HG03571 (cell line): Measurements from ENCODE around the gene ARMCX4.
"Not testable (repeated sequence)": the region's sequence is repeated elsewhere in the genome, so short reads cannot be mapped to it uniquely, and the experiment has no call there.

Experiments
- ATAC-seq: cut with Tn5 transposase; IDR thresholded peaks from one replicate; pipeline ENCODE4 v1.9.1; 2021; ENCODE audit not compliant: unreplicated experiment

The ARMCX4 gene

DNA sequence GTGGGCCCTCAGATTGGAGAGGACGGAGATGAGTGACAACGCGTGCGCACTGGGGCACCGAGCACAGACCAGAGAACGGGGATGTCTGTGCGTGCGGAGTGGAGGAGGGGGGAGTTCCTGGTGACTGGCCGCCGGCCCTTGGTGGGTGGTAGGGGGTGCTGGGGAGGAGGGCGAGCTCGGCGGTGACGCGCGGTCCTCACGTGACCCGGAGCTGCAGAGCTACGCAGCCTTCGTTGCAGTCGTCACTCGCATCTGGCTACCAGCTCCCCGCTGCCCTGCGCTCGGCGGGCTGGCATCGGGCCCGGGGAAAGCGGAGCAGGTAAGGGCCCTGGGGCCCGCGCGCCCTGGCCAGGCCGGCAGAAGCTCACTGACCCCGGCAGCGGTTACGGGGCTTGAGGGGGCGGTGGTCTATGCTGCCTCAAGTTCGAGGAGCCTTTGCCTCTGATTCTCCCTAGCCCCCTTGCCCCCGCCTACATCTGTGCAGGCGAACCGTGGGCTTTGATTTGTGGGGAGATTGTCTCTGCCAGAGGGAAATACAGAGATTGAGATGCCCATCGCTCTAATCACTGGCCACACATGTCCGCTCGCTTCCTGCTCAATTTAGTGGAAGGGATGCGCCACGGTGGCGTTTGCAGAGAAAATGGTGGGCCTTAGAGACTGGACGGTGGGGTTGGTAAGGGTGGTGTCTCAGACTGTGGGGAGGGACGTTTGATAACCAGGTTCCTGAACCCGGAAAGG lies at the start of gene ARMCX4:
Gene ARMCX4 (plus strand): TSS at position 245 of the 738 bp plus-strand sequence. CDS start 3,134 bp downstream, outside the sequence.
- ATAC-seq = no peak

DNA sequence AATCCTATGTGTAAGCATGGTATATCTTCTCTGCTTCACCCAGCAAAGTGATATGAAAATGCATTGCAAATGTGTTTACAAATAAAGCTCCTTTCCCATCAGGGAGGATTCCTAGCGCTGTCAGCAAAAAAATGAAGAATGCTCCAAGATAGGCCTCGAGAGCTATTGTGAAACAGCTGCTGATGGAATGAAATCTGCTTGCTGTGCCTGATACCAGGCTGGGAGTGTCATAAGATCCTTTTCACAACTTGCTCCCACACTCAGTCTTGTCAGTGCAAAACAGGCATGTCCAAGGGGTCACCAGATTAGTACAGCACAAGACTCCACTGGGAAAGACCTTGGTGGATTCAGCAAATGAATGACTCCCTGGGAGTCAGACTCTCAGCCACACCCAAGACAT lies 43.2 kb upstream of the ARMCX4 start:
- ATAC-seq = no peak

DNA sequence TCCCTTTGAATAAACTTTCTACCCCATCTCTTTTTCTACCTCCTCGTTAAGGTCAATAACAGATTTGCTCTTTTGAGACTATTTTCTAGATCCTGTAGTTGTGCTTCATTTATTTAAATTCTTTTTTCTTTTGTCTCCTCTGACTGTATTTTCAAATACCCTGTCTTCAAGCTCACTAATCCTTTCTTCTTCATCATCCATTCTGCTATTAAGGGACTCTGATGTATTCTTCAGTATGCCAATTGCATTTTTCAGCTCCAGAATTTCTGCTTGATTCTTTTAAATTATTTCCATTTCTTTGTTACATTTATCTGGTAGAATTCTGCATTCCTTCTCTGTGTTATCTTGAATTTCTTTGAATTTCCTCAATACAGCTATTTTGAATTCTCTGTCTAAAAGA lies 36.0 kb upstream of the ARMCX4 start:
- ATAC-seq = no peak

DNA sequence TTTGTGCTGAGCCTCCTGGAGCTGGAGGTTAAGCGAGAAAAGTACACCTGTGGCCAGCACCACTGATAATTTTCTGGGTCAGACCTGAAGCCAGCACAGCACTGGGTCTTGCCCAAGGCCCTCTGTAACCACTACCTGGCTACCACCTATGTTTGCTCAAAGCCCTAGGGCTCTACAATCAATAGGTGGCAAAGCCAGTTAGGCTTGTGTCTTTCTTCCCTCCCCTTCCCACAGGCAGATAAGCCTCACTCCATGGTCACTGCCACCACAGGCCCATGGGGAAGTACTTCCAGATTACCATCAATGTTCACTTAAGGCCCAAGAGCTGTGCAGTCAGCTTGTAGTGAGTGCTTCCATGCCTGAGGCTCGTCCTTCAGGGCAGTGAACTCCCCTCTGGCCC lies 35.2 kb upstream of the ARMCX4 start:
- no peak for ATAC-seq

DNA sequence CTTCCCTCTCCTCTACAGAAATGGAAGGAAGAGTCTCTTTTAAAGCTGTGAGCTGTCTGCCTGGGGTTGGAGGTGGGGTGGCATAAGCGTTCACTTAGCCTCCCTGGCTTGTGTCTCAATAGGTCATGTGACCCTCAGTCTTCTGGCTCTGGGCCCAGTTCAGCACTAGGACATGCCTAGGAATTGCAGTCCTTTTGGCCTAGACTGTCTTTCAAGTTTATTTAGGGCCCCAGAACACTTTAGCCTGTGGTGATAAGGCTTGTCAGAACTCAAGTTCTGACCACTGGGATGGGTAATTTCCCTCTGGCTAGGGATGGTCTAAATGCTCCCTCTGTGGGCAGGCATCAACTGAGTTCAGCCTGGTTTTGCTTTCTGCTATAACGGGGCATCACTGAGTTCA lies 34.3 kb upstream of the ARMCX4 start:
- ATAC-seq = no peak

DNA sequence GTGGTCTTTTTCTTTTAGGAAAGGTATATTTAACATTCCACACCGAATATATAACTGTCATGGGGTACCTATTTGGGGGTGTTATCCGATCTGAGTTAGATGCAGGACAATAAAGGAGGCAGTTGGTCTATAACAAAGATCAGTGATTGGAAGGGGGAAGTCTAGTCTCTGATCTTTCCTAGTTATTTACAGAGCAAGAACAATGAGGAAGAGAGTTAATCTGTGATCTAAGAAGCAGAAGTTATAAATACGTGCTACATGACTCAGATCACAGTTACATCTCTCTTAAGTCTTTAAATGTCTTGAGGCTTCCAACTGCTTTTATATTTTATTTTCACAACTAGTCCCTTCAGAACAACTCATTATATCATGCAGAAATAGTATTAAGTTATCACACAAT lies 33.2 kb upstream of the ARMCX4 start:
- no peak for ATAC-seq

DNA sequence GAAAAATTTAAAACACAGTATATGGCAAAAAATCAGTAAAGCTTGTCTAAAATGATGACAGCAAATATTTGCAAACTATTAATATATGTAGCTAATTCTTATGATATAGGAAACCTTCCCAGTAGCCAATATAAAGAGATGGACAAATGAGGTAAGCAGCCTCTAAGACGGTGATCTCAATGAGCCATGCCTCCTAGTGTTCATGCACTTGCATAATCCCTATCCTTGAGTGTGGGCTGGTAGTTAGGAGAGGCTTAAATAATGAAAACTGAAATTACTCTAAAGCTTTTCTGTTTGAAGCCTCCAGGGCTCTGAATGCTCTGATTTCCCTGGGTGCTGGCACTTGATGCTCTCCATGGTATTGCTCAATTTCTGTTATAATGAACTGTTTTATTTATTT lies 24.6 kb upstream of the ARMCX4 start:
- no peak for ATAC-seq

DNA sequence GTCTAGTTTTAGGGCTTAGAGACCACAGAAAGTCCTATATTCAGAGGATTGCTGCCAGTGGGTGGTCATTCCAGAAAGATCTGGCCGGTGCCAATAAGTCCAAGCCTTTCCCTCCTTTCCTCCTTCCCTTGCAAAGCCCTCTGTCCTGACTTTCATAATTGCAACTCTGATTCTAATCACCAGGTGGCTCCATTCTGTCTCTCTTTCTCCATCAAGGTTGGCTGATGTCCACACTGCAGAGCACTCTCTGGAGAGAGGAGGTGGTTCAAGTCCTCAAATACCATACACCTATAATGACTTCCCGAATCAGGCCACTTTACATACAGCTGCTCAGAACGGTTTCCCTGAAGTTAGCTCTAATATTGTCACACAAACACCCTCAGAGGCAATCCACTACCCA lies 22.4 kb upstream of the ARMCX4 start:
- ATAC-seq = no peak

DNA sequence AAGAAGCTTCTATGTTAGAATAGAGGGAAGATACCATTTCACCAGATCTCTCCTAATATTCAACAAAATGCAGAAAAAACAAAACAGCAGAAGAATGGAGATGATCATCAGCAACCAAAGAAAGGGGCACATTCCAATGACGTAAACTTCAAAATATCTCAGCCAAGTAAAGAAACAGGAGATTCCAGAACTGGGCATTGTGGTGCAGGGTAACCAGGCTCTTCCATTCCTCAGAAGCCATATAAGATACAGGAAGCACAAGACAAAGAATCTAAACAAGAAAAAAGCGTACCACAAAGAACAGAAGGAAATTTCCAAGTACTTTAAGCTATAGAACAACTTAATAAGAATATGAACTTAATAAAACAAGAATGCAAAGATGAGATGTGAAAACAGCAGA lies 6.9 kb upstream of the ARMCX4 start:
- ATAC-seq = no peak

DNA sequence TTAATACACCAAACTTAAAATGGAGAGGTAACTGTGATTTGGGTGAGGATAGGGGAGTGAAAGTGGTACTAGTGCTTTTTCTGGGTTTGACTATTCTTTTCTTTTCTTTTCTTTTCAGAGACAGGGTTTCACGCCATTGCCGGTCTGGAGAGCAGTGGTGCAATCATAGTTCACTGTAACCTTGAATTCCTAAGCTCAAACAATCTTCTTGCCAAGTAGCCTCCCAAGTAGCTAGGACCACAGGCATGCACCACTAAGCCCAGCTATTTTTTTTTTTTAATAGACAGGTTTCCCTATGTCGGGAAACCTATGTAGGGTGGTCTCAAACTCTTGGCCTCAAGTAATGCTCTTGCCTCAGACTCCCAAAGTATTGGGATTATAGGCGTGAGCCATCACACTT lies 3.0 kb upstream of the ARMCX4 start:
- ATAC-seq = no peak

DNA sequence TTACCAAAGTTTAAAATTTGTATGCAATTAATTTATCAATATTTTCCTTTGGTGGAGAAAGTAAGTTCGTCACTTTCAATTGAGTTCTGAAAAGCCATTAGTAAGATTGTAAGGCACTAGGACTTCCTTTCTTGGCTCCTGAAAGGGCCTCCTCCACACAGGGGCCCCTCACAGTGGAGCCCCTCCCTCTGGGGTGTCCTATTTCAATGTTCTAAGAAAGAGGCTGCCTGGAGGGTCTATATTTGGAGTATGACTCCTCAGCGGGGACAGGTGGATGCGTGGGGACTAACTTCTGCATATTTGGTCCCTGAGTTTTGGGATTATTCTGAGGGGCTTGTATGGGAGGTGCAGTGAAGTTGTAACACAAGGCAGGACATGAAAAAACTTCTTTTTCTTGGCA lies 1.6 kb upstream of the ARMCX4 start:
- no peak for ATAC-seq

DNA sequence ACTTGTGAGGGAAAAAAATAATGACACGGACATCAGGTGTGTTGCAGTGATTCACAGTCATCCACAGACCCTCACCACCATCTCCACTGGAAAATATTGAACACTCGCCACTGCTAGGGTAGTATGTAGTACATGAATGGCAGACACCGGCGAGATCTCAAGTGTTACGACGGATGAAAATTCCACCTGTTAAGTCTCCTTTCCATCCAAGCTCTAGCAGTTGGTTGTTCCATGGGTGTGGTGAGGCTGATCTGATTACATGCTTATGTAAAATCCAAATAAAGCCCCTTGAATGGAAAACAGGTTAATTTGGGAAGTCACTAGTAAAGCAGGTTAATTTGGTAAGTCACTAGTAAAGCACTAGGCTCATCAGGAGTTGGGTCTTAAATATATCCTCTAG lies 1.1 kb upstream of the ARMCX4 start:
- no peak for ATAC-seq

DNA sequence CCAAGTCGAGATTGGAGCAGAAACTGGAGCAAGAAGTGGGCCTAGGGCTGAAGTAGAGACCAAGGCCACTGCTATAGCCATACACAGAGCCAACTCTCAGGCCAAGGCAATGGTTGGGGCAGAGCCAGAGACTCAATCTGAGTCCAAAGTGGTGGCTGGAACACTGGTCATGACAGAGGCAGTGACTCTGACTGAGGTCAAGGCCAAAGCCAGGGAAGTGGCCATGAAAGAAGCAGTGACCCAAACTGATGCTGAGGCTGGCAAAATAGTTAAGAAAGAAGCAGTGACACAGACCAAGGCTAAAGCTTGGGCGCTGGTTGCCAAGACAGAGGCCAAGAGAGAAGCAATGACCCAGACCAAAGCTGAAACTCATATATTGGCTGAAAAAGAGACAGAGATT lies 3.5 kb downstream of the ARMCX4 start:
- ATAC-seq = no peak

DNA sequence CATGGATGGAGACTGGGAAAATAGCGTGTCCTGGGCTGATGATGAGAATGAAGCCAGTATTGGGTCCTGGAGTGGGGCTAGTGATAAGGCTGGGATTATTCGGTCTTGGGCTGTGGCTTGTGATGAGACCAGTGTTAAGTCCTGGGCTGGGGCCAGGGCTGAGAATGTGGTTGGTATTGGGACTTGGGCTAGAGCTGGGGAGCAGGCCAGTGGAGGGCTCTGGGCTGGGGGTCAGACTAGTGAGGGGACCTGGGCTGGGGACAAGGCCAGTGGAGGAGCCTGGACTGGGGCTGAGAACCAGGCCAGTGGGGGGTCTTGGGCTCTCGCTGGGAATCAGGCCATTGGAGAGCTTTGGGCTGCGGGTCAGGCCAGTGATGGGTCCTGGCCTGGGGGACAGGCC lies 6.7 kb downstream of the ARMCX4 start:
- ATAC-seq = no peak

DNA sequence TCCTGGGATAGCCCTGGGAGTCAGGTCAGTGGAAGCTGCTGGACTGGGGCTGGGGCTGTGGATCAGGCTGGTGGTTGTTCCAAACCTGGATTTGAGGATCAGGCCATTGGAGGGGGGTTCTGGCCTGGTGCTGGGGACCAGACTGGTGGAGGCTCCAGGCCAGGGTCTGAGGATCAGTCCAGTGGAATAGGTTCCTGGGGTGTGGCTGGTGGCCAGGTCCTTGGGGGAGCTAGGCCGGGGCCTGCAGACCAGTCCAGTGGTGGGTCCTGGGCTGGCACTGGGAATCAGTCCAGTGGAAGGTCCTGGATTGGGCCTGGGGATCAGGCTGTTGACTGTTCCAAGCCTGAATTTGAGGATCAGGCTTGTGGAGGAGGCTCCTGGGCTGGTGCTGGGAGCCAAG lies 8.0 kb downstream of the ARMCX4 start:
- no peak for ATAC-seq

DNA sequence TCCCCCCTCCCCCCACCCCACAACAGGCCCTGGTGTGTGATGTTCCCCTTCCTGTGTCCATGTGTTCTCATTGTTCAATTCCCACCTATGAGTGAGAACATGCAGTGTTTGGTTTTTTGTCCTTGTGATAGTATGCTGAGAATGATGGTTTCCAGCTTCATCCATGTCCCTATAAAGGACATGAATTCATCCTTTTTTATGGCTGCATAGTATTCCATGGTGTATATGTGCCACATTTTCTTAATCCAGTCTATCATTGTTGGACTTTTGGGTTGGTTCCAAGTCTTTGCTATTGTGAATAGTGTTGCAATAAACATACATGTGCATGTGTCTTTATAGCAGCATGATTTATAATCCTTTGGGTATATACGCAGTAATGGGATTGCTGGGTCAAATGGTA lies 17.7 kb downstream of the ARMCX4 start:
- not testable (repeated sequence) for ATAC-seq

DNA sequence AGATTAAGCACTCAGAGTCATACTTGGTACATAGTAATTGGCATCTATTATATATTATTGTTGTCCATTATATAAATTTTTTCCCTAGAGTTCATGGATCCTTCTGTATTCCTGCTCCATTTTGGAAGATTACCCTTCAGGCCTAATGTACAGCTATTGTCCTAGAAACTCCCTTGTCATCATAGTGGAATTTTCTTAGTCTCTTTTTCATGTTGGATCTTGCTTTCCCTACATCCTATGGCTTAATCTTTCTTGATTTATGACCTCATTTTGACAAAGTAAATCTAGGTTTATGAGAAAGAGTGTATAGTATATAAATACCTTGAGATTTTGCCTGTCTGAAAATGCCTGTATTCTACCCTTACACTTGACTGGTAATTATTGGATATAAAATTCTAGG lies 22.1 kb downstream of the ARMCX4 start:
- no peak for ATAC-seq

DNA sequence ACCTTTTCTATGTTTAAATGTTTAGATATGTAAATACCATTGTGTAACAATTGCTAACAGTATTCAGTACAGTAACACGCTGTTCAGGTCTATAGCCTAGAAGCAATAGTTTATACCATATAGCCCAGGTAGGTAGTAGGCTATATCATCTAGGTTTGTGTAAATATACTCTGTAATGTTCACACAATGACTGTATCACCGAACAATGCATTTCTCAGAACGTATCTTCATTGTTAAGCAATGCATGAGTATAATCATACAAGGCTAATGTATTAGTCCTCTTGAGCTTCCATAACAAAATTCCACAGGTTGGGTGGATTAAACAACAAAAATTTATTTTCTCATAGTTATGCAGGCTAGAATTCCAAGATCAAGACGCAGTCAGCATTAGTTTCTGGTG lies 22.7 kb downstream of the ARMCX4 start:
- ATAC-seq = no peak

DNA sequence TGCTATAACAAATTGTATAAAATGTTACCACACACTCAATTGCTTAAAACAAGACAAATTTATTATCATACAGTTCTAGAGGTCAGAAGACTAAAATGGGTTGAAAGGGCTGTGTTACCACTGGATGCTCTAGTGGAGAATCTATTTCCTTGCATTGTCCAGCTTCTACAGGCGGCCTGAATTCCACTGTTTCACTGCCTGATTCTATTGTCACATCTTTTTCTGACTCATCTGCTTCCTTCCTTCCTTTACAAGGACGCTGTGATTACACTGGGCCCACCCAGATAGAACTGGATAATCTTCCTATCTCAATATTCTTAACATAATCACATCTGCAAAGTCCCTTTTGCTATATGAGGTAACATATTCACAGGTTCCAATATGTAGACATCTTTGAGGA lies 45.7 kb downstream of the ARMCX4 start:
- no peak for ATAC-seq
